Liver (tissue), 9 donors: ENCODE results near the gene PCDHGC5. TPM values are rescaled to one million over a fixed set of nuclear protein-coding genes. Genes with fewer than 3 reads are reported as not detected.

Experiments used
- DNase-seq: peaks from one replicate; pipeline ENCODE4 v3.0.0-alpha.2; 2017; ENCODE audit warnings: low spot score
- H3K27ac ChIP-seq, 2 donors: one replicate each; pipeline ENCODE4 v1.7.0; 2013; ENCODE audit warnings: inconsistent platforms in 2 of 2, low read length in 2 of 2, control low read depth in 1 of 2, low read depth in 1 of 2, mild to moderate bottlenecking in 1 of 2
- H3K27me3 ChIP-seq, 4 donors: one replicate each; pipeline versions ENCODE4 v1.6.1 to v1.7.0; 2013; ENCODE audit warnings: low read length in 3 of 4, inconsistent platforms in 1 of 4, mild to moderate bottlenecking in 1 of 4, moderate library complexity in 1 of 4; ENCODE audit not compliant: control insufficient read depth in 4 of 4, insufficient read depth in 4 of 4
- H3K36me3 ChIP-seq, 4 donors: one replicate each; pipeline versions ENCODE4 v1.6.1 to v1.7.0; 2013; ENCODE audit warnings: low read length in 3 of 4, mild to moderate bottlenecking in 3 of 4, low read depth in 1 of 4, moderate library complexity in 1 of 4; ENCODE audit not compliant: control insufficient read depth in 4 of 4, insufficient read depth in 3 of 4
- H3K4me1 ChIP-seq, 4 donors: one replicate each; pipeline versions ENCODE4 v1.6.1 to v1.7.0; 2013; ENCODE audit warnings: low read length in 3 of 4, mild to moderate bottlenecking in 3 of 4, moderate library complexity in 1 of 4; ENCODE audit not compliant: control insufficient read depth in 4 of 4, insufficient read depth in 4 of 4
- H3K4me3 ChIP-seq, 3 donors: one replicate each; pipeline versions ENCODE4 v1.6.1 to v1.7.0; 2013; ENCODE audit warnings: low read length in 3 of 3, control low read depth in 1 of 3, low read depth in 1 of 3, mild to moderate bottlenecking in 1 of 3
- H3K9ac ChIP-seq, 2 donors: one replicate each; pipeline ENCODE4 v1.7.0; 2013; ENCODE audit warnings: low read length in 2 of 2, mild to moderate bottlenecking in 2 of 2, moderate library complexity in 2 of 2, control low read depth in 1 of 2, low read depth in 1 of 2
- H3K9me3 ChIP-seq, 4 donors: one replicate each; pipeline versions ENCODE4 v1.6.1 to v1.7.0; 2013; ENCODE audit warnings: low read length in 3 of 4; ENCODE audit not compliant: control insufficient read depth in 4 of 4
- CTCF ChIP-seq: fragments of 150-350 bp; IDR thresholded peaks from 2 replicates; pipeline ENCODE4 v1.5.1; 2017; ENCODE audit warnings: improper control_type of control experiment, low read depth, low read length; ENCODE audit not compliant: missing input control
- EGR1 ChIP-seq, 2 donors: IDR thresholded peaks; 2 replicates each; pipeline ENCODE4 v1.6.1; 2016 to 2018; ENCODE audit warnings: antibody characterized with exemption in 2 of 2, low read depth in 2 of 2
- FOXA2 ChIP-seq: IDR thresholded peaks from 2 replicates; pipeline ENCODE4 v1.6.1; 2016; ENCODE audit warnings: antibody characterized with exemption
- GABPA ChIP-seq, 2 donors: IDR thresholded peaks in 1 of 2; conservative IDR thresholded peaks in 1 of 2; 2 replicates each; pipeline ENCODE4 v1.6.1; 2016; ENCODE audit warnings: antibody characterized with exemption in 2 of 2, mild to moderate bottlenecking in 1 of 2, moderate library complexity in 1 of 2
- HNF4A ChIP-seq, 2 donors: conservative IDR thresholded peaks; 2 replicates each; pipeline ENCODE4 v1.6.1; 2016; ENCODE audit warnings: antibody characterized with exemption in 2 of 2, mild to moderate bottlenecking in 2 of 2
- HNF4G ChIP-seq: IDR thresholded peaks from 2 replicates; pipeline ENCODE4 v1.6.1; 2016; ENCODE audit warnings: antibody characterized with exemption
- MAX ChIP-seq: IDR thresholded peaks from 2 replicates; pipeline ENCODE4 v1.6.1; 2016; ENCODE audit warnings: antibody characterized with exemption
- NR2F2 ChIP-seq: IDR thresholded peaks from 2 replicates; pipeline ENCODE4 v1.6.1; 2016; ENCODE audit warnings: antibody characterized with exemption
- RAD21 ChIP-seq, 2 donors: IDR thresholded peaks; 2 replicates each; pipeline ENCODE4 v1.6.1; 2016; ENCODE audit warnings: antibody characterized with exemption in 2 of 2, mild to moderate bottlenecking in 2 of 2
- REST ChIP-seq: IDR thresholded peaks from 2 replicates; pipeline ENCODE4 v1.6.1; 2016; ENCODE audit warnings: antibody characterized with exemption, mild to moderate bottlenecking
- TAF1 ChIP-seq: conservative IDR thresholded peaks from 2 replicates; pipeline ENCODE4 v1.6.1; 2016; ENCODE audit warnings: antibody characterized with exemption, mild to moderate bottlenecking
- ZBTB33 ChIP-seq: IDR thresholded peaks from 2 replicates; pipeline ENCODE4 v1.6.1; 2016; ENCODE audit warnings: antibody characterized with exemption
- WGBS: extraction: QIAGEN DNeasy Blood & Tissue Kit; methylation state at CpG from one replicate; pipeline ENCODE4 v1.1.7; 2013; 5-methylcytosine and 5-hydroxymethylcytosine counted together
- polyA plus RNA-seq, 2 donors: library from polyadenylated mRNA; stranded (reverse) in 1 of 2; unstranded in 1 of 2; fragments of 200-250 nt in 1 of 2; fragments of >200 nt in 1 of 2; fragmentation: Nextera tagmentation in 1 of 2; extraction: Ambion mirVana in 1 of 2; gene quantifications; one replicate each; pipeline versions ENCODE4 v1.2.1 to v1.2.3, GENCODE V29; 2013 to 2015
- total RNA-seq, 2 donors: library from RNA; depleted of rRNA; stranded (reverse); fragments of >200 nt; gene quantifications; one replicate each; pipeline ENCODE4 v1.2.3, GENCODE V29; 2014
- donor health status: healthy.
- donor health status: healthy.
- donor health status: healthy.
- donor health status: healthy.
- donor health status: healthy.

Gene PCDHGC5
- total and polyA plus RNA-seq, 4 donors = 0.02 to 1.1 (median 0.19) TPM; not detected in 1

DNA sequence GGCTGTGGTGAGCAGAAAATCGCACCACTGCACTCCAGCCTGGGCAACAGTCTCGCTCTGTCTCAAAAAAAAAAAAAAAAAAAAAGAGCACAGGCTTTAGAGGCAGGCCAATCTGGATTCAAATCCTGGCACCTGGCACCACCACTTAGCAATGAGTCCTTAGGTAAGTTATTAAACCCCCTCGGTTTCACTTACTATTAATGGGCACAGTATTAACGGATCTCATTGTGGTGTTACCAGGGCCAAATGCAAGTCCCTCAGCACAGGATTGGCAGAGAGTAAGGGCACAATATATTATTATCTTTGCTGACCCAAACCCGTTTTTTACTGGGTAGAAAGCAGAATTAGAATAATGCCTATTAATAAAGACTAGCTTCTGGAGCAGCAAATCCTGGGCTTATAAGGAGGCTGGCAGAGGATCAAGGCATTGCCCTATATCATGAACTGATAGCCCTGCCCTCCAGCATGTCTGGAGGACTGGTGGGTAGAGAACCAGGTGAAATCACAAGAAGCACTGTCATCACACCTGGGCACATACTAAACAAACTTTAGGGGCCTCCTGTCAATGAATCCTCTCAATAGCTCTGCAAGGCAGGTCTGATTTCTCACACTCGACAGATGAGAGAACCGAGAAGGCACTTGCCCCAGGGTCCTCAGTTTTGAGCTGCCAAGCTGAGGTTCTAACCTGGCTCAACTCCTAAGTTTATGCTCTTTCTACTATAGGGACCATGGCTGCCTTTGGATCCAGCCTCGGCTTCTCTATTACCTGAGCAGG is 17.7 kb downstream of the PCDHGC5 start:
- 93% methylated on average over 8 of the region's 8 CpGs for WGBS
- no peaks in the 10 kb centered on the region for H3K27me3 ChIP-seq
- H3K36me3 ChIP-seq = peaks cover 0 to 6% (median 0%) of the 10 kb centered on the region in 4 donors
- H3K9ac ChIP-seq = no peak overlapping the region
- H3K9me3 ChIP-seq = no peaks in the 10 kb centered on the region
- no peaks in the 10 kb centered on the region for H3K4me1 ChIP-seq
- no peak overlapping the region for H3K27ac ChIP-seq
- TF ChIP-seq GABPA (IDR thresholded peaks at IDR 0.05 in 1 of 2, conservative IDR thresholded peaks at IDR 0.05 in 1 of 2) = no peak
- no peak for TF ChIP-seq CTCF
- TF ChIP-seq EGR1 (IDR thresholded peaks at IDR 0.05; ENCODE audit: low read depth in 2 of 2) = no peak
- TF ChIP-seq MAX = no peak
- TF ChIP-seq RAD21 (IDR thresholded peaks at IDR 0.05) = no peak
- TF ChIP-seq HNF4G = no peak
- no peak for TF ChIP-seq HNF4A (conservative IDR thresholded peaks at IDR 0.05)
- TF ChIP-seq FOXA2 = no peak
- TF ChIP-seq ZBTB33 = no peak
- no peak for TF ChIP-seq REST
- TF ChIP-seq TAF1 = no peak
- no peak for TF ChIP-seq NR2F2
- no peak for DNase-seq
- no peak overlapping the region for H3K4me3 ChIP-seq

GRCh38 chr5:141507387-141508091 is 18.7 kb downstream of the PCDHGC5 start:
- Histone ChIP-seq H3K4me3 (no peak overlapping the region), H3K9ac (no peak overlapping the region), H3K27me3 (no peaks in the 10 kb centered on the region), H3K27ac (peak overlapping the region; percentile 69), H3K9me3 (no peaks in the 10 kb centered on the region), H3K36me3 (peaks cover 0 to 6% (median 0%) of the 10 kb centered on the region in 4 donors), H3K4me1 (peaks cover 0 to 2% (median under 1%) of the 10 kb centered on the region in 4 donors)
- 80% methylated on average over 11 of the region's 11 CpGs for WGBS
- TF ChIP-seq NR2F2 = peak; percentile 72
- no peak for TF ChIP-seq GABPA (IDR thresholded peaks at IDR 0.05 in 1 of 2, conservative IDR thresholded peaks at IDR 0.05 in 1 of 2)
- DNase-seq = no peak
